Measurements from ENCODE around the gene SMAD3. TPM values are rescaled to one million over a fixed set of nuclear protein-coding genes. Genes with fewer than 3 reads are reported as not detected.
"Not testable (repeated sequence)": the region's sequence is repeated elsewhere in the genome, so short reads cannot be mapped to it uniquely, and the experiment has no call there.

Gene SMAD3
- total RNA-seq, 2 donors from 2014 or later = 13.5 to 47.4 TPM

DNA sequence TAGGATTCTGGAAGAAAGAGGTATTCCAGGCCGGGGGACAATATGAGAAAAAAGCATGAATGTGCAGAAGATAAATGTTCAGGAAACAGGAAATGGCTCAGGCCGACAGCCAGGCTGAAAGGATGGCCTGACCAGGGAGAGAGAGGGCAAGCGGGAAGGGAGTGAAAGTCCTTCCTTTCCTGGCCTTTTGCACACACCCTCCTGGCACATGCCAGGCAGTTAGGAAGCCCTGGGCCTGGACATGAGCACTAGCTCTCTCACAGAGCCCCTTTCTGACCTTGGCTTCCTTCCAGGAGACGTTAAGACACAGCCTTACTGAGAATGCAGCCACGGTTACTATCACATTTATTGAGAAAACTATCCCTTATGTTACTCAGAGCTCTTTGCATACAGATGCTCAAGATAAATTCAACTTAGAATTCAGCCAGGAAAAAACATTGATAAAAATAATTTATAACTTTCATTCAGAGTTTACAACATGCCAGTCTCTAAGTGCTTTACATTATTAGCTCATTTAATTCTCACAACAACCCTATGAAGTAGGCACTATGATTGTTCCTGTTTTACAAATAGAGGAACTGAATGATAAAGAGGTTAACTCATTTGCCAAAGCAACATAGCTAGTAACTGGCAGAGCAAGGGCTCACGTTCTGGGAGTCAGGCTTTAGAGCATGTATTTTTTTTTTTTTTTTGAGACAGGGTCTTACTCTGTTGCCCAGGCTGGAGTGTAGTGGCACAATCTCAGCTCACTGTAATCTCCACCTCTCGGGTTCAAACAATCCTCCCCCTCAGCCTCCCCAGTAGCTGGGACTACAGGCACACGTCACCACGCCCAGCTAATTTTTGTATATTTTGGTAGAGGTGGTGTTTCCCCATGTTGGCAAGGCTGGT, 39.4 kb upstream of the SMAD3 start:
- Mint-ChIP-seq H3K36me3 (no peaks in the 10 kb centered on the region), H3K4me3 (no peak overlapping the region), H3K9me3 (no peaks in the 10 kb centered on the region), H3K27ac (no peak overlapping the region), H3K27me3 (peaks cover 0 to 3% of the 10 kb centered on the region in 2 donors), H3K4me1 (ENCODE audit: low read depth in 2 of 2) (peaks cover 15 to 29% of the 10 kb centered on the region in 2 donors)
- no peak for DNase-seq (ENCODE audit: low spot score)
- ATAC-seq = no peak

DNA sequence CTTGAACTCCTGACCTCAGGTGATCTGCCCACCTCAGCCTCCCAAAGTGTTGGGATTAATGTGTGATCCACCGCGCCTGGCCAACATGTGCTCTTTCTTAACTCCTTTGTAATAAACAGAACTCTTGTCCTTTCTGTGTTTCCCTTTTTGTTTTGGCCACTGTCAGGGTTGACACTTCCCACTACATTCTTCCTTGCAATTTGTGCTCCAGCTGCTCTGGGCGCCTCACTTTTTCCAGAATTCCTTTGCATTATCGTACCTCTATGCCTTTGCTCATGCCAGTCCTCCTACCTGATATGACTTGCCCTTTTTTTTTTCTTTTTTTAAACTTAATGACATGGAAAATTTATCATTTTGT, 38.8 kb upstream of the SMAD3 start:
- peaks cover 0 to 3% of the 10 kb centered on the region in 2 donors for H3K27me3 Mint-ChIP-seq
- no peaks in the 10 kb centered on the region for H3K36me3 Mint-ChIP-seq
- ATAC-seq (no peak), DNase-seq (ENCODE audit: low spot score) (no peak)
- peaks cover 15 to 29% of the 10 kb centered on the region in 2 donors for H3K4me1 Mint-ChIP-seq (ENCODE audit: low read depth in 2 of 2)
- no peaks in the 10 kb centered on the region for H3K9me3 Mint-ChIP-seq
- H3K27ac Mint-ChIP-seq = no peak overlapping the region
- H3K4me3 Mint-ChIP-seq = no peak overlapping the region

DNA sequence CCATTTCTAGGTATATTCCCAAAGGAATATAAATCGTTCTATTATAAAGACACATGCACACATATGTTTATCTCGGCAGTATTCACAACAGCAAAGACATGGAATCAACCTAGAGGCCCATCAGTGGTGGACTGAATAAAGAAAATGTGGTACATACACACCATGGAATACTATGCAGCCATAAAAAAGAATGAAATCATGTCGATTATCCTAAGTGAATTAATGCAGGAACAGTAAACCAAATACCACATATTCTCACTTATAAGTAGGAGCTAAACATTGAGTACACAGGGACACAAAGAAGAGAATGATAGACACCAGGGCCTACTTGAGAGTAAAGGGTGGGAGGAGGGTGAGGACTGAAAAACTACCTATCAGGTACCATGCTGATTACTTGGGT, 37.0 kb upstream of the SMAD3 start:
- DNase-seq (ENCODE audit: low spot score); H3K36me3 Mint-ChIP-seq; H3K27ac Mint-ChIP-seq; H3K27me3 Mint-ChIP-seq; H3K4me3 Mint-ChIP-seq; ATAC-seq; H3K9me3 Mint-ChIP-seq: not testable (repeated sequence)
- peaks cover 13 to 22% of the 10 kb centered on the region in 2 donors for H3K4me1 Mint-ChIP-seq (ENCODE audit: low read depth in 2 of 2)

DNA sequence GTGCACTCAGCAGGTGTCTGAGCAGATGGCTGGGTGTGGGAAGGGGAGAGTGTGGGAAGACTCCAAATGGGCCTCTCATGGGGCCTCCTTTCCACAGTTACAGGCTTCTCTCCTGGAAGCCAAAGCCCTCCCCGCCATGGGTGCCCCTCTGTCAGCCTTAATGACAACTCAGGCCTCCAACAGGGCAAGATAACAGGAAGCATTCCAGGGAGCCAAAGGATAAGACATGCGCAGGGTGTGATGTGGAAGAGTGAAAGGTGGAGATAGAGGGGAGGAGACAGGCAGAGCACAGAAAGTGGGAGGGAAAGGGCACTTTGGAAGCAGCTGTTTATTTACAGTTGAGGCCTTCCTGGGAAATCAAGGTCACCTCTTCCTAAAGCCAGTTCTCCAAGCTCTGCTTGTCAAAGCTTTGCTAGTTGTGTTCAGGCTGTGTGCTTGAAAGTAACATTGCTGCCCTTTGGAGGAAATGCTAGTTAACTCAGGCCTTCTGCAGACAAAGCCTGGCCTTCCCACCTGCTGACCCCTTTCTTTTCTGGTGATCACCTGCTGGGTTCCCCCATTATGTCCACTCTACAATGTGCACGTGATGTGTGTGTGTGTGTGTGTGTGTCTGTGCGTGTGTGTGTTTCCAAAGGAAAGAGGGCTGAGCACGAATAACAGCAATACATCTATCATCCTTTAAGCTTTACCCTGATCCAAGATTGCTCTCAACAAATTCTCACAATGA, 35.2 kb upstream of the SMAD3 start:
- ATAC-seq = no peak
- H3K27ac Mint-ChIP-seq = no peak overlapping the region

DNA sequence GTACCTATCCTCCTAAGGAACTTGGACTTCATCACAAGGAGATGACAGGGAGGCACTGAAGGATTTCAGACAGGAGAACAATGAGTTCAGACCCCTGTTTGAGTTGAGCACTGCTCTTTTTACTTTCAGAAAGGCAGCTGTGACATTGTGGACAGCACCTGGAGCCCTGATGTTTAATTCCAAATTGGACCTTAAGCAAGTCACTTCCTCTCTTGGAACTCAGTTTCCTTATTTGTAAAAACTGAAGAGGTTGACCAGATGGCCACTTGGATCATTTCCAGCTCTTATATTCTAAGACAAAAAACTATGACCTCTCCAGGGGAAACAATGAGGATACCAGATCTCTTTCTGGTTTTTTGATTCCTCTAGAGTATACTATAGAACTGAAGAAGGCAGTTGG, 34.1 kb upstream of the SMAD3 start:
- Mint-ChIP-seq H3K27ac (no peak overlapping the region), H3K27me3 (peaks cover 0 to 2% of the 10 kb centered on the region in 2 donors), H3K4me1 (ENCODE audit: low read depth in 2 of 2) (peaks cover 6 to 10% of the 10 kb centered on the region in 2 donors), H3K4me3 (no peak overlapping the region), H3K36me3 (no peaks in the 10 kb centered on the region), H3K9me3 (no peaks in the 10 kb centered on the region)
- no peak for ATAC-seq
- no peak for DNase-seq (ENCODE audit: low spot score)

More for the DNA sequence above, 35.2 kb upstream of the SMAD3 start:
- H3K4me3 Mint-ChIP-seq = no peak overlapping the region
- peaks cover 11% of the 10 kb centered on the region in 2 donors for H3K4me1 Mint-ChIP-seq (ENCODE audit: low read depth in 2 of 2)
- DNase-seq (ENCODE audit: low spot score) = no peak
- peaks cover 0 to 2% of the 10 kb centered on the region in 2 donors for H3K27me3 Mint-ChIP-seq
- no peaks in the 10 kb centered on the region for H3K36me3 Mint-ChIP-seq
- no peaks in the 10 kb centered on the region for H3K9me3 Mint-ChIP-seq

DNA sequence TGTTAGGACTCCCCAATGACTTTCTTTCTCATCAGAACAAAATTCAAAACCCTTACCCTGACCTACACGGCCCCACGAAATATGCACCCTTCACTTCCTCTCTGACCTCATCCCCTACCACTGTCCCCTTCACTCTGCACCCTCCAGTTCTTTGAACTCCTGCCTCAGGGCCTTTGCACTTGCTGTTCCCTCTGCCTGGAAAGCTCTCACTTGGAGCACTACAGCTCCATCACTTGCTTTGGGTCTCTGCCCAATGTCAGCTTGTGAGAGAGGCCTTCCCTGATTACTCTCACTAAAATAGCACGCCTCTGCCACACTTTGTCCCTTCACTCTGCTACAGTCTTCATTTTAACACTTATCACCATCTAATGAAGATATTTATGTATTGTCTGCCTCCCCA, 32.8 kb upstream of the SMAD3 start:
- H3K9me3 Mint-ChIP-seq = no peaks in the 10 kb centered on the region
- H3K4me3 Mint-ChIP-seq = no peak overlapping the region
- DNase-seq (ENCODE audit: low spot score) (no peak), ATAC-seq (no peak)
- H3K4me1 Mint-ChIP-seq (ENCODE audit: low read depth in 2 of 2) = peaks cover 6 to 10% of the 10 kb centered on the region in 2 donors
- no peak overlapping the region for H3K27ac Mint-ChIP-seq
- H3K27me3 Mint-ChIP-seq = peaks cover 0 to 2% of the 10 kb centered on the region in 2 donors
- H3K36me3 Mint-ChIP-seq = no peaks in the 10 kb centered on the region

DNA sequence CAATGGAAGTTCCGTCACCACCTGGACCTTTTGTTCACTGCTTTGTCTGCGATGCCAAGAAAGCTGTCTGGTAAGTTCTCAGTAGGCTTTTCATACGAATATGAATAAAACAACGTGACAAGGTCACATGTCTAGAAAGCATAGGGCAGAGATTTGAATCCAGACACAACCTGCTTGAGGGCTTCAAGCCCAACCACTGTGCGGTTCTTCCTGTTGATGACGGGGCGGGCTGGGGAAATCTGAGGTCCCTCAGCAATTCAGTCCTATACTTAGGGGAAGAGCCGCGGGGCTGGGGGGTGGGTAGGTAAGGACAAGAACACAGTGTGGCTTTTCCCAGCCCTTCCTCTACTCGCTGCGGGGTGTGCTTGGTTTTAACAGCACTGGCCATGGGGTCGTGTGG, 32.4 kb upstream of the SMAD3 start:
- Mint-ChIP-seq H3K27ac (no peak overlapping the region), H3K27me3 (peaks cover 0 to 2% of the 10 kb centered on the region in 2 donors), H3K36me3 (no peaks in the 10 kb centered on the region), H3K4me3 (no peak overlapping the region), H3K4me1 (ENCODE audit: low read depth in 2 of 2) (peaks cover 6 to 12% of the 10 kb centered on the region in 2 donors), H3K9me3 (no peaks in the 10 kb centered on the region)
- ATAC-seq (no peak), DNase-seq (ENCODE audit: low spot score) (no peak)

DNA sequence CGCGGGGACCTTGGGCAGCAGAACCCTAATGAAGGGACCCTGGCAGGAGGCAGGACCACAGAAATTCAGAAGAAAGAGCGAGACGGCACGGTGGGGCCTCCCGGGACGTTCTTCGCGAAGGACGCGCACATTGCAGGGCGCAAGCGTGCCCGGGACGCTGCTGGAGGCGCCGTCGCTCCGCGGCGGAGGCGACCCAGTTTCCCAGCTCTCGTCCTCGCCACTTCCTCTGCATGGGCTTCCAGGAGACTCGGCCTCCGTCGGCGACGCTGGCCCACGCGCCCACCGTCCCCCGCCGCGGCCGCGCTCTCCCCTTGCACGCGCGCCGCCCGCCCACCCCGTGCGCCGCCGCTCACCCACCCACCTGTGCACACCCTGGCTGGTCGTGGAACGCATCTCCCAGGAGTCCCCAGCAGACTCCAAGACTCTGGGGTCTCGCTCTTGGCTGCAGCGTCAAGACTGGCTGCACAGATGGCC, 31.8 kb upstream of the SMAD3 start:
- Mint-ChIP-seq H3K9me3 (no peaks in the 10 kb centered on the region), H3K27me3 (peaks cover 0 to 2% of the 10 kb centered on the region in 2 donors), H3K27ac (no peak overlapping the region), H3K4me1 (ENCODE audit: low read depth in 2 of 2) (peaks cover 8 to 17% of the 10 kb centered on the region in 2 donors), H3K36me3 (no peaks in the 10 kb centered on the region), H3K4me3 (no peak overlapping the region)
- no peak for DNase-seq (ENCODE audit: low spot score)
- ATAC-seq = peak; percentile 64 to 70

DNA sequence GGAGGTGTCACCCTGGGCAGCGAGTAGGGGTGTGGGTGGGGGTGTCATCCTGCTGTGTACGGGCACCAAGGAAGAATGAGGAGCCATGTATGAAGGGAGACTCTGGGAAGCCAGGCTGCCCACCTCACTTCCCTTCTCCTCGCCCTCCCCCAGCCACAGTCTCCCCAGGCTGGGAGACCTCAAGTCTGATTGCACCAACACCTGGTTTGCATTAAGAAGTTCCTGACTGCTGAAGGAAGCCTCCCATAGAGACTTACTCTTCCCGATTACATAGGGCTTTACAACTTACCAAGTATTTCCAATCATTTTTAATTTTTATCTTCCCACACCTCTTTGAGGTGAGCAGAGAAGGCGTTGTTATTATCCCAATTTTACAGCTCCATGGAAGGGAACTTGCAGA, 29.5 kb upstream of the SMAD3 start:
- no peak overlapping the region for H3K4me3 Mint-ChIP-seq
- H3K27me3 Mint-ChIP-seq = peaks cover 0 to 2% of the 10 kb centered on the region in 2 donors
- H3K4me1 Mint-ChIP-seq (ENCODE audit: low read depth in 2 of 2) = peaks cover 21 to 29% of the 10 kb centered on the region in 2 donors
- no peak for DNase-seq (ENCODE audit: low spot score)
- H3K27ac Mint-ChIP-seq = no peak overlapping the region
- no peaks in the 10 kb centered on the region for H3K36me3 Mint-ChIP-seq
- ATAC-seq = no peak
- no peaks in the 10 kb centered on the region for H3K9me3 Mint-ChIP-seq

DNA sequence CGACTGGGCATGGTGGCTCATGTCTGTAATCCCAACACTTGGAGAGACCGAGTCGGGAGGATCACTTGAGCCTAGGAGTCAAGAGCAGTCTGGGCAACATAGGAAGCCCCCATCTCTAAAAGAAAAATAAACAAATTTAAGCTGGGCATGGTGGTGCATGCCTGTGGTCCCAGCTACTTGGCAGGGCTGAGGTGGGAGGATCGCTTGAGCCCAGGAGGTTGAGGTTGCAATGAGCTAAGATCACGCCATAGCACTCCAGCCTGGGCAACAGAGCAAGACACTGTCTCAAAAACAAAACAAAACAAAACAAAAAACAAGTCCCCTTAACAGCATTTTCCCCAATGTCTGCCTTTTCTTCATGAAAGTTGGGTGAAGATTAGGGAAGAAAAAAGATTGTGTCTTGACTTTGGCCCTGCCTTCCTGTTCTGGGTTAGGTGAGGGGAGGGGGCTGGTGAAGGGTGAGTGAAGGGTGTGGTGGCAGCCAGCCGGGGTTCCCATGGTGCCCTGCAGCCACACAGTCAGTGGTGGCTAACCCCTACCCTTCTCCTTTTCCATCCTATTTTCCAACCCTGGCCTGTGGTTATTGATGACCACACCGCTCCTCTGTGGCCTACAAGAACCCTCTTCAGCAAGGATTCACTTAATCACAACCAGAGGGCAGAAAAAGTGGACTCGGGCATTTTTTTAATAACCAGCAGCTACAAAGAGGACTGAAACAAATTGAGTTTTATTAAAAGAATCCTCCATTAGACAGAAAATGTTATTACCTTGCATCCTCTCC, 28.4 kb upstream of the SMAD3 start:
- Mint-ChIP-seq H3K27ac (no peak overlapping the region), H3K36me3 (no peaks in the 10 kb centered on the region), H3K4me1 (ENCODE audit: low read depth in 2 of 2) (peaks cover 23 to 29% of the 10 kb centered on the region in 2 donors), H3K27me3 (peaks cover 3% of the 10 kb centered on the region in 2 donors), H3K4me3 (no peak overlapping the region), H3K9me3 (no peaks in the 10 kb centered on the region)
- DNase-seq (ENCODE audit: low spot score) (no peak), ATAC-seq (no peak)

DNA sequence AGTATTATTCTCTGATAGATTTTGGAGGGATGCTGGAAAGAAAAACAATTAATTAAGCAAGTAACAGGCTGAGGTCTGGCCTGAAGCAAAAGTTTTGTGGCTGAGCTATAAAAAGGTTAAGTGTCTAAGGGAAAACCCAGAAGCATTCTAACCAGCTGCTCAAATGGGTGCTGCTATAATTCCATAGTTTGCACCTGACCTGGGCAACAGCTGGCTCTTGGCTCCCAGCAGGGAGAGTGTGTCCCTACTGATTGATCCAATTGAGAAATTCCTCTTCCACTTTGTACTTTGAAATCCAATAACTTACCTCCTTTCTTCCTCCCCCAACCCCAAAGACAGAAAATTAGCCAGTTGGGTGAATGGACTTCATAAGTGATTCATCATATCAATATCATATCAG, 27.7 kb upstream of the SMAD3 start:
- Mint-ChIP-seq H3K27ac (no peak overlapping the region), H3K36me3 (no peaks in the 10 kb centered on the region), H3K27me3 (peaks cover 9% of the 10 kb centered on the region in 2 donors), H3K4me1 (ENCODE audit: low read depth in 2 of 2) (peaks cover 30 to 32% of the 10 kb centered on the region in 2 donors), H3K9me3 (no peaks in the 10 kb centered on the region), H3K4me3 (no peak overlapping the region)
- no peak for DNase-seq (ENCODE audit: low spot score)
- no peak for ATAC-seq

DNA sequence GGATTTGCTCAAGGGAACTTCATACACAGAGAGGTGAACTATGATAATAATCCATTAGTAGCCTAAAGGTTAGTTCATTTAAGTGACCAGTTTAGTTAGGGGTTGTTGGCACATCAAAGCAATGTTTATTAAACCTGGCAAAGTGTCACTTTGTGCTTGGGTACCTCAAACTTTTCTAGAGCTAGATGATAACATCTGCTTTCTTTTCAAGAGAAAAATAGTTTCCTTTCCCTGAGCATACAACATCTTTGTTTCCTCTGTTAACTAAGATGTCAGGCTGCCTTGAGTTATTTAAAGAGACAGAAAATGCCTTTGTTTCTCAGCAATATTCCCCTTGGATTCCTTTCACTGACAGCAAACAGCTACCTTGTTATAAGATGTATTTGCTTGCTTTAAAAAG, 26.7 kb upstream of the SMAD3 start:
- Mint-ChIP-seq H3K4me1 (ENCODE audit: low read depth in 2 of 2) (peaks cover 35% of the 10 kb centered on the region in 2 donors), H3K27me3 (peaks cover 7 to 9% of the 10 kb centered on the region in 2 donors), H3K27ac (no peak overlapping the region), H3K9me3 (no peaks in the 10 kb centered on the region), H3K4me3 (peak overlapping the region; percentile 55), H3K36me3 (no peaks in the 10 kb centered on the region)
- no peak for DNase-seq (ENCODE audit: low spot score)
- ATAC-seq = no peak

DNA sequence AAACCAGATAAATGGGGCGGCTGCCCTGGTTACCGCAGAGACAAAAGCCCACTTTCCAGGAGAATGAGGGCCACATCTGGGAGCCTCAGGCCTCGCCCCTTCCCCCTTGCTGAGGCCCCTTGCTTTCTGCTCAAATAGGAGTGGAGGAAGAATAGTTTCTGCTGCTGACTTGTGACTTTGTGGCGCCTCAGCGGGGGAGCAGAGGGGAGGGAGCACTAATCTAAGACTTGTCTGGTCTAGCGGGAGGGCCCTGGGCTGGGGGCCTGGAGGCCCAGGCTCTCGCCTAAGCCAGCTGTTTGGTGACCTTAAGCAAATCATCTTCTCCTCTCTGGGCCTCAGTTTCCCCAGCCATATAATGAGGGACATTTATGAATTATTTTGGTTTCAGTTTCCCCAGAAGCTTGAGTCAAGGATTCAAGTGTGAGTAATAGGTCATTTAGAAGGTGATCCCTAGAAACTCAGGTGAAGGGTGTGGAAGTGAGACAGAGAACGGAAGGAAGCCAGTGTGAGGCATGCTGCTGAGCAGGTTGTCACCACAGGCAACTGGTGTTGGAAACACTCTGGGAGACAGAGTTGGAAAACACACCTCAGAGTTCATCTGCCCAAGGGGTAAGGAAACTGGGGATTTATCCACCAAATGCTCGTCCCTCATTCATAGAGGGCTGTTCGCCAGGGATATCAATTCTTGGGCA, 25.9 kb upstream of the SMAD3 start:
- peaks cover 33 to 35% of the 10 kb centered on the region in 2 donors for H3K4me1 Mint-ChIP-seq (ENCODE audit: low read depth in 2 of 2)
- no peak for DNase-seq (ENCODE audit: low spot score)
- H3K36me3 Mint-ChIP-seq = no peaks in the 10 kb centered on the region
- H3K4me3 Mint-ChIP-seq = peak overlapping the region; percentile 55
- ATAC-seq = no peak
- H3K27ac Mint-ChIP-seq = peak overlapping the region in 1 of 2 donors; percentile 9
- H3K27me3 Mint-ChIP-seq = peaks cover 7 to 9% of the 10 kb centered on the region in 2 donors
- no peaks in the 10 kb centered on the region for H3K9me3 Mint-ChIP-seq
